B cell (primary cell): ENCODE results near the gene LTBP3. TPM values are rescaled to one million over a fixed set of nuclear protein-coding genes. Genes with fewer than 3 reads are reported as not detected.

ENCODE experiments used
- ATAC-seq: fragments of 200-7000 bp; cut with Tn5 transposase; one replicate; pipeline ENCODE4 v1.10.0; 2021; ENCODE audit warnings: low read depth, mild to moderate bottlenecking, moderate number of reproducible peaks, moderate library complexity
- CTCF ChIA-PET: fragments of 350-600 bp; sonication (Branson Sonifier 250); formaldehyde crosslinking; loops from one replicate; lab custom pipeline; 2021; ENCODE audit warnings: antibody characterized with exemption, inconsistent platforms; lab: Charles Lee
- POLR2A ChIA-PET: fragments of 350-600 bp; sonication (Branson Sonifier 250); formaldehyde crosslinking; loops from one replicate; lab custom pipeline; 2021; ENCODE audit warnings: antibody characterized with exemption; lab: Charles Lee
- DNase-seq: peaks from one replicate; pipeline ENCODE4 v3.0.0; 2013
- H2AFZ ChIP-seq: 2 replicates; pipeline ENCODE4 v1.6.1; 2012; ENCODE audit warnings: mild to moderate bottlenecking, low read depth, low read length; ENCODE audit not compliant: insufficient read depth, poor library complexity, severe bottlenecking
- H3K27ac ChIP-seq, 2 donors: 1 replicate in 1 of 2; 2 replicates in 1 of 2; pipeline ENCODE4 v1.5.1; 2012 to 2013; ENCODE audit warnings: low read length in 2 of 2, mild to moderate bottlenecking in 2 of 2, moderate library complexity in 1 of 2
- H3K27me3 ChIP-seq, 4 experiments: fragments of 200-600 bp in 1 of 4; sonication (generic) in 1 of 4; replicated peaks in 1 of 4; 1 replicate in 2 of 4; 2 replicates in 2 of 4; pipeline versions ENCODE4 v1.6.1 to v1.7.0; 2013 to 2016; ENCODE audit warnings: low read length in 3 of 4, mild to moderate bottlenecking in 2 of 4, mixed read lengths in 1 of 4, moderate library complexity in 1 of 4; ENCODE audit not compliant: insufficient read depth in 4 of 4, control insufficient read depth in 3 of 4; ENCODE audit errors: control extremely low read depth in 1 of 4
- H3K36me3 ChIP-seq, 2 experiments: replicated peaks in 1 of 2; 1 replicate in 1 of 2; 2 replicates in 1 of 2; pipeline versions ENCODE4 v1.6.1 to v1.7.1; 2013; ENCODE audit warnings: low read length in 1 of 2; ENCODE audit not compliant: insufficient read depth in 2 of 2, control insufficient read depth in 1 of 2; ENCODE audit errors: control extremely low read depth in 1 of 2, extremely low read depth in 1 of 2
- H3K4me1 ChIP-seq, 2 donors: fragments of 200-600 bp in 1 of 2; sonication (generic) in 1 of 2; 1 replicate in 1 of 2; 2 replicates in 1 of 2; pipeline versions ENCODE4 v1.5.1 to v1.6.1; 2013 to 2017; ENCODE audit warnings: low read length in 2 of 2; ENCODE audit not compliant: control insufficient read depth in 2 of 2, insufficient read depth in 2 of 2
- H3K4me2 ChIP-seq: replicated peaks from 2 replicates; pipeline ENCODE3; 2012; ENCODE audit warnings: mild to moderate bottlenecking, low read depth, low read length; ENCODE audit not compliant: poor library complexity, severe bottlenecking
- H3K4me3 ChIP-seq, 5 experiments: fragments of 200-600 bp in 1 of 5; sonication (generic) in 1 of 5; 1 replicate in 3 of 5; 2 replicates in 2 of 5; pipeline versions ENCODE4 v1.5.1 to v1.7.0; 2011 to 2016; ENCODE audit warnings: low read length in 4 of 5, mild to moderate bottlenecking in 4 of 5, low read depth in 2 of 5, control low read depth in 1 of 5, moderate library complexity in 1 of 5; ENCODE audit not compliant: insufficient read depth in 1 of 5; ENCODE audit errors: control extremely low read depth in 1 of 5, extremely low read depth in 1 of 5
- H3K79me2 ChIP-seq: fragments of 200-600 bp; sonication (generic); one replicate; pipeline ENCODE4 v1.6.0; 2016; ENCODE audit warnings: low read length; ENCODE audit not compliant: control insufficient read depth, insufficient read depth
- H3K9ac ChIP-seq: fragments of 200-600 bp; sonication (generic); 2 replicates; pipeline ENCODE4 v1.6.1; 2017; ENCODE audit warnings: mild to moderate bottlenecking, low read length, moderate library complexity
- H3K9me3 ChIP-seq, 3 donors: one replicate each; pipeline versions ENCODE4 v1.6.1 to v1.7.1; 2013; ENCODE audit warnings: low read length in 2 of 3; ENCODE audit not compliant: control insufficient read depth in 2 of 3, insufficient read depth in 1 of 3; ENCODE audit errors: control extremely low read depth in 1 of 3
- H4K20me1 ChIP-seq: 2 replicates; pipeline ENCODE4 v1.6.0; 2012; ENCODE audit warnings: mild to moderate bottlenecking, low read length; ENCODE audit not compliant: insufficient read depth, control insufficient read depth, poor library complexity, severe bottlenecking
- H3K27ac Mint-ChIP-seq: one replicate; pipeline ENCODE4 v1.8.0; 2021; ENCODE audit warnings: mixed read lengths
- H3K27me3 Mint-ChIP-seq: one replicate; pipeline ENCODE4 v1.8.0; 2021; ENCODE audit warnings: mixed read lengths
- H3K4me1 Mint-ChIP-seq: one replicate; pipeline ENCODE4 v1.8.0; 2021; ENCODE audit warnings: mixed read lengths
- H3K4me3 Mint-ChIP-seq: one replicate; pipeline ENCODE4 v1.8.0; 2021; ENCODE audit warnings: mixed read lengths
- H3K9me3 Mint-ChIP-seq: one replicate; pipeline ENCODE4 v1.8.0; 2022; ENCODE audit warnings: mixed read lengths; ENCODE audit not compliant: insufficient read depth
- CTCF ChIP-seq: fragments of 200-600 bp; IDR thresholded peaks from one replicate; pipeline ENCODE4 v1.8.0; 2022; ENCODE audit warnings: antibody characterized with exemption, mild to moderate bottlenecking
- EZH2 ChIP-seq: IDR thresholded peaks from 2 replicates; pipeline ENCODE4 v1.6.1; 2012; ENCODE audit warnings: borderline replicate concordance, low read depth, mild to moderate bottlenecking, moderate library complexity, low read length; ENCODE audit not compliant: insufficient read depth, poor library complexity, severe bottlenecking
- WGBS: methylation state at CpG from one replicate; pipeline ENCODE4 v1.1.5; 2013; ENCODE audit warnings: missing lambda C conversion rate; ENCODE audit not compliant: insufficient coverage; 5-methylcytosine and 5-hydroxymethylcytosine counted together
- intact Hi-C: fragments of 100-400 bp; cut with micrococcal nuclease; formaldehyde crosslinking; loops from one replicate; pipeline ENCODE4 v1.10.0; 2022
- polyA plus RNA-seq: library from polyadenylated mRNA; depleted of rRNA; stranded (reverse); fragments of >200 nt; gene quantifications from 2 replicates; pipeline ENCODE4 v1.2.3, GENCODE V29; 2012
- total RNA-seq, 2 donors: library from RNA; stranded (reverse); fragments of 120-200 nt in 1 of 2; gene quantifications; 1 replicate in 1 of 2; 2 replicates in 1 of 2; pipeline versions ENCODE4 v1.2.3 to v1.2.4, GENCODE V29; 2013 to 2022

The LTBP3 gene
- total and polyA plus RNA-seq, 2 donors (not counting 1 experiment from before 2014, with no cell fraction given), result 65.1 to 69.0 TPM

- peak overlapping the region; percentile 97 for H3K9ac ChIP-seq
- H4K20me1 ChIP-seq, result peaks cover 82% of the 10 kb centered on the region
- peak overlapping the region; percentile 76 to 100 (median 93) for H3K4me3 ChIP-seq
- peaks cover 75% of the 10 kb centered on the region for H3K79me2 ChIP-seq
- H3K4me2 ChIP-seq, result peak overlapping the region; percentile 97
- no peak overlapping the region for H2AFZ ChIP-seq
- Mint-ChIP-seq H3K4me3 (no peak overlapping the region), H3K27ac (peak overlapping the region; percentile 39), H3K4me1 (peaks cover 51% of the 10 kb centered on the region), H3K9me3 (no peaks in the 10 kb centered on the region), H3K27me3 (no peaks in the 10 kb centered on the region)
- no CpG with 5 or more reads among the region's 3 CpGs for WGBS
- no peak for TF ChIP-seq EZH2
- no peak for TF ChIP-seq CTCF
- no peak for DNase-seq
- CTCF ChIA-PET, result interaction anchor here (1.2 to 17.5 kb wide), 6 partner anchors 9 to 132 kb away, joined by 3 to 541 read pairs (median 6); partner anchors contain the start of genes FRMD8, NEAT1 and SLC25A45
- no peaks in the 10 kb centered on the region for H3K27me3 ChIP-seq
- peaks cover 1 to 67% of the 10 kb centered on the region in 2 experiments for H3K36me3 ChIP-seq
- POLR2A ChIA-PET, result interaction anchor here (0.6 to 20.7 kb wide), 10 partner anchors 10 to 732 kb away, joined by 3 to 1159 read pairs (median 6); partner anchors contain the start of gene NEAT1
- H3K9me3 ChIP-seq, result no peaks in the 10 kb centered on the region
- intact Hi-C loops, result no loop called here
- peaks cover 42 to 47% of the 10 kb centered on the region in 2 donors for H3K4me1 ChIP-seq
- no peak for ATAC-seq
- peak overlapping the region; percentile 0 to 99 for H3K27ac ChIP-seq
These were observed 54.7 kb downstream of the LTBP3 start for GRCh38 chr11:65503368-65503948.
